Cardiac atrium fibroblast (primary cell): ENCODE measurements around the gene NAALADL1. TPM values are rescaled to one million over a fixed set of nuclear protein-coding genes. Genes with fewer than 3 reads are reported as not detected.

ENCODE experiments used
- total RNA-seq: library from RNA; depleted of rRNA; stranded (reverse); fragments of >200 nt; gene quantifications from 2 replicates; pipeline ENCODE4 v1.2.3, GENCODE V29; 2015

Gene NAALADL1
- 19.1 and 24.6 TPM in 2 replicates for total RNA-seq

DNA sequence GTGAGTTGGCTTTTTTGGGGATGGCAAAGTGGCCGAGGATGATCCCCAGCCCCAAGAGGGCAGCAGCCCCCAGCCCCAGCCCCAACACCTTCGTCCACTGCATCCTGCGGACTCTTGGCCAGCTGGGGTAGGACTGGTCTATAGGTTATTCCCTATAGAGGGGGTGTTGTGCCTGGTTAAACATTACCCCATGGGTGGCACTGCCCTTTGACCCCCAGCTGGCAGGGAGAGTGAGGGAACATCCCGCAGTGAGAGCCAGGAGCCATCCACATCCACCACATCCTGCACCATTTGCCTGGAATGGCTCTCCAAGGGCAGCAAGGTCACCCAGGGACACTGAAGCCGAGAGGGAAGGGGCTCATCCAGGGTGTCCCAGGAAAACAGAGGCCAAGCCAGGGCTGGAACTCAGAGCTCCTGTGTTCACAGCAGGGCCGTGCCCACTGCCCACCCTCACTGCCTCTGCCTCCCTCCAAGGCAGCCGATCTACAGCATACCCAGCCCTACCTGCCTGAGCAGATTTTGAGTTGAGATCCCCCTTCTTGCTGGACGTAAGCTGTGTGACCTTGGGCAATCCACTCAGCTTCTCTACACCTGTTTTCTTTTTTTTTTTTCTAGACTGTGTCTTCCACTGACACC, at the start of gene NAALADL1:
TSS of gene NAALADL1 (minus strand) at position 135 of the 636 bp plus-strand sequence. CDS start at position 103, 32 bp downstream.

DNA sequence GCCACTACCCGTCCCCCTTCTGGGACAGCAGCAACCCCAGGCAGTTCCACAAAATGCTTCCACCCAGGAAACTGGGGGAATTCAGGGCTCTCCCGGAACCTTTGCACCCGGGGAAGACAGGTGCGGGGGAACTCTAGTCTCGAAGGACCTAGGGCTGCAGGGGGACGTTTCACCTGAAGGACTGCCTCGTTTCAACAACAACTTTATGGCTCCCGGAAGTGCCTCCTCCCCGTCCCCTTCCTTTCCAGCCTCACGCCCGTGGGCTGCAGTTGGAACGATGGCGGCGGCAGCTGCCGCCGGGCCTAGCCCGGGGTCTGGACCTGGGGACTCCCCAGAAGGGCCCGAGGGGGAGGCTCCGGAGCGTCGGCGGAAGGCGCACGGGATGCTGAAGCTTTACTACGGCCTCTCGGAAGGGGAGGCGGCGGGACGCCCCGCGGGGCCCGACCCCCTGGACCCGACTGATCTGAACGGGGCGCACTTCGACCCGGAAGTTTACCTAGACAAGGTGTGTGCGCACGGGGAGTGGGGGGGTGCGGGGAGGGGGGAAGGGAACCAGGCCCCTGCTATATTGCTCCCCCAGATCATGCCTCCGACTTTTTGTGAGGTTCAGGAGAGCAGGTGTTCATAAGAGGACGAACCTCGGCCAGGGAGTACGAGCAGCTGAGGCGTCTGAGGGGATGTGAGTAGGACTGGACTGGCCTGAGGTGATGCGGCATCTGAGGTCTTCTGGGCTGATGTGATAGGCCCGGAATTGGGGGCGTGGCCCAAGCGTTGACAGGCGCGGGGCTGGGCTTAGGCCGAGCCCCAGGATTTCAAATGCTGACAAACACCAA, 37.8 kb upstream of the NAALADL1 start, which contains the start of gene VPS51:
TSS of gene VPS51 (plus strand) at position 241 of the 833 bp plus-strand sequence. CDS start at position 278, 37 bp downstream.

DNA sequence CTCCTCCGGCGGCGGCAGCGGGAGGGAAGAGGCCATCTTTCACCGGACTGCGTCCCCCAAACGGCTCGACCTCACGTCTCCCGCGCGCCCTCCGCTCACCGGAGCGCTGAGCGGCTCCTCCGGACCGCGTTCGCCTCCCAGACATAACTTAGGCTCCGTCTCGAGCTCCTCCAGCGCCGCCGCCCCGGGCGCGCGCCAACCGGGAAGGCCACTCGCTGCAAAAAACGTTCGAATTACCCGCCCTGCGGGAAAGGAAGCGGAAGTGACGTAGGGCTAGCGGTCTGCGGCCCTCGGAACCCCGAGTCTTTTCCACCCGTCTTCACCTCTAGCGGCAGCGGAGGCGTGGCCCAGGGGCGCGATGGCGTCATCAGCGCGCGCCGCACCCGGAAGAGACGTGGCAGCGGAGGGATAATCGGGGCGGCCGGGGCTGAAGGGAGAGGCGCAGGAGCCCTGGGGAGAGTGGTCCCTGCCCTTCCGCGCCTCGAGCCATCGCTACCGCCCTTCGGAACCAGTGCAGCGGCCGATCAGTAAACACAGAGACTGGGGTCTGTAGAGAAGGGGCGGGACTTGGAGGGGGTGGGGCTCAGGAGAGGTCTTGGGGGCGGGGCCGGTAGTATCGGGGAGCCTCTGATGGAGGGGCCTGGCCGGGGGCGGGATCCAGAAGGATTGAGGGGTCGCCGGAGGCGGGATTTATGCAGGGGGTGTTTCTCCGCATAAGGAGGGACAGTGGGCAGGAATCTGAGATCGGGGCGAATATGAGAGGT, 25.7 kb upstream of the NAALADL1 start, which contains the start of the genes CDCA5 and ZFPL1:
TSS of gene CDCA5 (minus strand) at position 207 of the 764 bp plus-strand sequence. CDS start at position 145, 62 bp downstream.
TSS of gene ZFPL1 (plus strand) at position 389 of the 764 bp plus-strand sequence. CDS start 477 bp downstream, outside the sequence.

GRCh38 chr11:65040847-65041622, 17.3 kb downstream of the NAALADL1 start, which contains the start of gene SAC3D1:
TSS of gene SAC3D1 (plus strand) at chr11:65041210. CDS start at chr11:65041293, 83 bp downstream.

DNA sequence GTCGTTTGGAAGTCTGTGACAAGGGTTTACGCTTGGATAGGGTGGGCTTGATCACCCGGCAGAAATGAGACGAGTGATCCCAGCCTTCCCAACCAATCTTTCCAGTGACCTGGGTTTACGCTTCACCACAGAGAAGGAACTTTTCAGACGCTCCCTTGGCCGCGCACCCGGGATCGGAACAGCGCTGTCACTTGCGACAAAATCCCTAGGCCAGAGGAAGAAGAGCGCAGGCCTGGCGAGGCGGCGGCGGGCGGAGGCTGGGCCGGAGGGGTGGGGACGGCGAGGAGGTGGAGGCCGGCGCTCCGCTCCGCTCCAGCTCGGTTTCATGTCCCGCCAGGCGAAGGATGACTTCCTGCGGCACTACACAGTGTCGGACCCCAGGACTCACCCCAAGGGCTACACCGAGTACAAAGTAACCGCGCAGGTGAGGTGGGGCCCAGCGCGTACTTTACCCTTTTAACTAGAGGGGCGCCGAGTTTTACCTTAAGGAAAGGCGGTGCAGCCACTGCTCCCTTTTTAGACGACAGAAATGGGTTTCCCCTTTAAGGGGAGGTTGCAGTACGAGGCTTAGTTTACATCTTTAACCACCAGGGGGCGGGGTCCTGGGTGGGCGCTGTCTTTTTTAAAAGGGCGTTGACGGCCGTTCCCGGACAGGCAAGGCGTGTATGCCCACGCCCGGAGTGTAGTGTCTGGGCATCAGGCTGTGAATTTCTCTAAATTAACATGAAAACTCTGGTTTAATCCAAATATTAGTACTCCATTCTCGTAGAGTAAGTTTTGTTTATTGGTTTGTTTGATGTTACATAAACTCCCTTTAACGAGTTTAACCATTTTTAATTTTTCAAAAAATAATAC, 30.9 kb downstream of the NAALADL1 start, which contains the start of gene SNX15:
TSS of gene SNX15 (plus strand) at position 227 of the 855 bp plus-strand sequence. CDS start at position 326, 99 bp downstream.

GRCh38 chr11:65013888-65014725, 44.2 kb downstream of the NAALADL1 start, which contains the start of gene ARL2:
TSS of gene ARL2 (plus strand) at chr11:65014160. CDS start at chr11:65014208, 48 bp downstream.

GRCh38 chr11:64996710-64997380, 61.5 kb downstream of the NAALADL1 start, which contains the start of gene BATF2:
TSS of gene BATF2 (minus strand) at chr11:64996971. CDS start at chr11:64996914, 57 bp downstream.

Other genes with a start within 250 kb of the NAALADL1 start
- gene MEN1, start 248.0 kb downstream of the NAALADL1 start, total RNA-seq = 16.0 and 19.5 TPM in 2 replicates
- gene CDC42BPG, start 213.9 kb downstream of the NAALADL1 start, total RNA-seq = under 0.01 TPM in 1 of 2 replicates, not detected in the other
- 63.7 and 84.1 TPM in 2 replicates for gene EHD1, start 179.9 kb downstream of the NAALADL1 start, total RNA-seq
- gene ATG2A, start 141.3 kb downstream of the NAALADL1 start, total RNA-seq = 13.2 and 18.1 TPM in 2 replicates
- 24.9 and 27.9 TPM in 2 replicates for gene PPP2R5B, start 133.9 kb downstream of the NAALADL1 start, total RNA-seq
- 2.6 TPM in 1 of 2 replicates, not detected in the other for gene GPHA2, start 122.7 kb downstream of the NAALADL1 start, total RNA-seq
- gene MAJIN, start 86.4 kb downstream of the NAALADL1 start, total RNA-seq = not detected in 2 replicates
- gene BATF2, start 61.6 kb downstream of the NAALADL1 start, total RNA-seq = 0.16 TPM in 1 of 2 replicates, not detected in the other
- 97.5 and 157 TPM in 2 replicates for gene ARL2, start 44.4 kb downstream of the NAALADL1 start, total RNA-seq
- 10.0 and 12.8 TPM in 2 replicates for gene SNX15, start 31.1 kb downstream of the NAALADL1 start, total RNA-seq
- gene SAC3D1, start 17.3 kb downstream of the NAALADL1 start, total RNA-seq = 10.4 and 10.5 TPM in 2 replicates
- gene CDCA5, start 25.5 kb upstream of the NAALADL1 start, total RNA-seq = 5.8 and 15.9 TPM in 2 replicates
- 52.3 and 67.3 TPM in 2 replicates for gene ZFPL1, start 25.7 kb upstream of the NAALADL1 start, total RNA-seq
- gene VPS51, start 37.7 kb upstream of the NAALADL1 start, total RNA-seq = 231 and 236 TPM in 2 replicates
- 10.2 and 29.6 TPM in 2 replicates for gene TM7SF2, start 53.3 kb upstream of the NAALADL1 start, total RNA-seq
- 10.1 and 13.8 TPM in 2 replicates for gene ZNHIT2, start 59.1 kb upstream of the NAALADL1 start, total RNA-seq
- gene FAU, start 63.6 kb upstream of the NAALADL1 start, total RNA-seq = 367 and 443 TPM in 2 replicates
- gene MRPL49, start 63.8 kb upstream of the NAALADL1 start, total RNA-seq = 35.7 and 41.5 TPM in 2 replicates
- gene SYVN1, start 76.0 kb upstream of the NAALADL1 start, total RNA-seq = 37.7 and 49.2 TPM in 2 replicates
- not detected in 2 replicates for gene SPDYC, start 111.7 kb upstream of the NAALADL1 start, total RNA-seq
- 134 and 170 TPM in 2 replicates for gene CAPN1, start 123.4 kb upstream of the NAALADL1 start, total RNA-seq
- 2.7 and 5.3 TPM in 2 replicates for gene POLA2, start 203.4 kb upstream of the NAALADL1 start, total RNA-seq